Measurements from ENCODE around the gene WDR86.
A peak's percentile ranks its signal among the peaks of the same experiment; 100 is the strongest.

The WDR86 gene

GRCh38 chr7:151345576-151346469 lies 64.0 kb downstream of the WDR86 start:
- DNase-seq = no peak

- no peak for DNase-seq
These were observed 66.3 kb downstream of the WDR86 start for GRCh38 chr7:151343516-151343915.

GRCh38 chr7:151342811-151343210 lies 67.0 kb downstream of the WDR86 start:
- DNase-seq = no peak

- peak; percentile 91 for DNase-seq
These were observed 67.7 kb downstream of the WDR86 start for GRCh38 chr7:151342102-151342646.

GRCh38 chr7:151341357-151342101 lies 68.3 kb downstream of the WDR86 start, which contains the start of gene NUB1:
Gene NUB1, plus strand, starts transcription at chr7:151341812. Its CDS starts 3,538 bp downstream, at chr7:151345350.
- DNase-seq = peak; percentile 98

- DNase-seq = no peak
These were observed 69.0 kb downstream of the WDR86 start for GRCh38 chr7:151340794-151341356.

- DNase-seq = peak; percentile 89
These were observed 70.0 kb downstream of the WDR86 start for GRCh38 chr7:151339651-151340382.

GRCh38 chr7:151338809-151339208 lies 71.0 kb downstream of the WDR86 start:
- DNase-seq = no peak

GRCh38 chr7:151337346-151337745 lies 72.5 kb downstream of the WDR86 start:
- DNase-seq = no peak

- peak; percentile 53 for DNase-seq
These were observed 73.7 kb downstream of the WDR86 start for GRCh38 chr7:151336027-151336708.

GRCh38 chr7:151334628-151335027 lies 75.2 kb downstream of the WDR86 start:
- DNase-seq = no peak

Data from suppressor macrophage treated with lipopolysaccharide for 4 hours (primary cell).